Skeletal muscle tissue (tissue), 4 donors: ENCODE data around the gene FASN. TPM values are rescaled to one million over a fixed set of nuclear protein-coding genes. Genes with fewer than 3 reads are reported as not detected.

ENCODE experiments used
- H3K27ac ChIP-seq: one replicate; pipeline ENCODE4 v1.7.0; 2013; ENCODE audit warnings: mild to moderate bottlenecking, low read depth, low read length, inconsistent platforms
- H3K27me3 ChIP-seq, 3 donors: one replicate each; pipeline ENCODE4 v1.7.0; 2013; ENCODE audit warnings: low read length in 3 of 3; ENCODE audit not compliant: control insufficient read depth in 3 of 3, insufficient read depth in 3 of 3
- H3K36me3 ChIP-seq, 3 donors: one replicate each; pipeline ENCODE4 v1.7.0; 2013; ENCODE audit warnings: low read length in 3 of 3; ENCODE audit not compliant: control insufficient read depth in 3 of 3, insufficient read depth in 3 of 3
- H3K4me1 ChIP-seq, 3 donors: one replicate each; pipeline ENCODE4 v1.7.0; 2013; ENCODE audit warnings: low read length in 3 of 3, mild to moderate bottlenecking in 3 of 3; ENCODE audit not compliant: control insufficient read depth in 3 of 3, insufficient read depth in 3 of 3
- H3K4me3 ChIP-seq, 3 donors: one replicate each; pipeline ENCODE4 v1.7.0; 2013; ENCODE audit warnings: low read length in 3 of 3
- H3K9ac ChIP-seq, 3 donors: one replicate each; pipeline ENCODE4 v1.7.0; 2013; ENCODE audit warnings: low read length in 3 of 3, mild to moderate bottlenecking in 3 of 3, moderate library complexity in 2 of 3, low read depth in 1 of 3
- H3K9me3 ChIP-seq, 3 donors: one replicate each; pipeline ENCODE4 v1.7.0; 2013; ENCODE audit warnings: low read length in 3 of 3; ENCODE audit not compliant: control insufficient read depth in 3 of 3
- total RNA-seq: library from RNA; depleted of rRNA; stranded (reverse); fragments of >200 nt; gene quantifications from one replicate; pipeline ENCODE4 v1.2.3, GENCODE V29; 2014
- donor health status: Osteomylitis.

Gene FASN
- total RNA-seq, 1 donor from 2014 or later, result 26.1 TPM

DNA sequence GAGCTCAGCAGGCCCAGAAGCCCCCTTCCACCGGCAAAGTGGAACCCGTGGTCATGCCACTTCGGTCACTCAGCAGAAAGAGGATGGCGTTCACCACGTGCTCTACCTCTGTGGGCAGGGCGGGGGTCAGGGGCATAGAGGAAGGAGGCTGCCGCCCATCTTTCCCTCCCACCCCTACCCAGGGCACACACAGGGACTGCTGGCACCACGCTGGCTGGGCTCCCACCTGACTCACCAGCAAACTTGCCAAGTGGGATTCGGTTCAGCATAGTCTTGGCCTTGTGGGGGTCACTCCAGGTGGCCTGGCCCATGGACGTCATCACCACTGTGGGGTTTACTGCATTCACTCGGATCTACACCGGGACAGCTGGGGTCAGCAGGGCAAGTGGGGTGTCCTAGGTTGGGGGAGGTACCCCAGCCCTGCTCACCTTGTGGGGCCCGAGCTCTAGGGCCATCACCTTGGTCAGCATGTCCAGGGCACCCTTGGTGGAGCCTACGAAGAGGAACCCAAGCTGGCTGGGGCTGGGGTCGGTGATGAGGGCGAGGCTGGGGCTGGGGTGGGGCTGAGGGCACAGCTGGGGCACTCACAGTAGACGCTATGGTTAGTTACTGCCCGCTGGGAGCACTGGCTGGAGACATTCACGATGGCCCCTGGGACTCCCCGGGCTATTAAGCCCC is 61.9 kb downstream of the FASN start:
- Histone ChIP-seq H3K9me3 (no peaks in the 10 kb centered on the region), H3K27ac (peak overlapping the region; percentile 96), H3K4me3 (peak overlapping the region; percentile 78 to 91 (median 88)), H3K4me1 (peaks cover 14 to 29% (median 28%) of the 10 kb centered on the region in 3 donors), H3K27me3 (peaks cover 6 to 18% (median 7%) of the 10 kb centered on the region in 3 donors), H3K36me3 (peaks cover 0 to 8% (median 7%) of the 10 kb centered on the region in 3 donors), H3K9ac (peak overlapping the region; percentile 73 to 93 (median 92))

DNA sequence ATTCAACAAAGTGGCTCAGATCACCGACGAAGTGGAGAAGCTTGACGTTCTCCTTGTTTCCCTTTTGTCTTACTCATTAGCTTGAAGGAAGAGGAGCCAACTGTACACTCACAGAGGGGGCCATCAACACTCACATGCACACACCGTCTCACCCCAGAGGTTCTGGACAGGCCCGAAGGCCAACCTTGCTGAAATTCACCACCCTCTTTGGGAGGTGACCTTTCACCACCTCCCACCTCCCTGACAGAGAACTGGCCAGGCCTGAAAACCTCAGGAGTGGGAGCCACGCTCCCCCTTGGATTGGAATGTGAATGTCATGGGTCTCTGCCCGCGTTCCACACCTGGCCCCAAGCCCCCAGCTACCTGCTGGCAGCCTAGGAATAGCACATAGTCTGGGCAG is 62.5 kb downstream of the FASN start:
- Histone ChIP-seq H3K4me1 (peaks cover 14 to 35% (median 34%) of the 10 kb centered on the region in 3 donors), H3K9ac (peak overlapping the region; percentile 51 to 93 (median 92)), H3K9me3 (no peaks in the 10 kb centered on the region), H3K4me3 (peak overlapping the region in 1 of 3 donors; percentile 88), H3K27ac (no peak overlapping the region), H3K36me3 (peaks cover 0 to 8% (median 7%) of the 10 kb centered on the region in 3 donors), H3K27me3 (peaks cover 6 to 18% (median 7%) of the 10 kb centered on the region in 3 donors)

DNA sequence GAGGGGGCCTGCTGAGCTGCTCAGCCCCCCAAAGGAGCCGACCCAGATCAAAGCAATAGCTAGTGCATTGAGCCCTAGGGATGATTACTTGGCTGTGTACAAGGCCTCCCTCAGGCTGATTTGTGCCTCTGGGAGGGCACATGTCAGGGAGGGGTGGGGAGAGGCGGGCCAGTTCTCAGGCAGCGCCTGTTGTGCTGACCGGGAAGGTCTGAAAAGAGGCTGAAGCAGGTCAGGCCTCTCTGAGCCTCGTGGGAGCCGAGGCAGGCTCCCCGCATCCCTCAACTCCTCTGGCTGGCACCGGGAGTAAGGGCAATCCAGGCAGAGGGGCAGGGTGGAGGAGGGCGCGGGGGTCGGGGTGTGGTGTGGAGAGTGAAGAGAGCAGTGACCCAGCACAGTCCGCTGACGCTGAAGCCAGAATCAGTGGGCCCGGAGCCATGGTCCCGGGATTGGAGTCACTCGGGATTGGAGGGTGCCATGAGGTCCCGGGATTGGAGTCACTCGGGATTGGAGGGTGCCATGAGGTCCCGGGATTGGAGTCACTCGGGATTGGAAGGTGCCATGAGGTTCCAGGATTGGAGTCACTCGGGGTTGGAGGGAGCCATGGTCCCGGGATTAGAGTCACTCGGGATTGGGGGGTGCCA is 63.5 kb downstream of the FASN start:
- H3K4me1 ChIP-seq, result peaks cover 17 to 45% (median 44%) of the 10 kb centered on the region in 3 donors
- H3K27ac ChIP-seq, result no peak overlapping the region

DNA sequence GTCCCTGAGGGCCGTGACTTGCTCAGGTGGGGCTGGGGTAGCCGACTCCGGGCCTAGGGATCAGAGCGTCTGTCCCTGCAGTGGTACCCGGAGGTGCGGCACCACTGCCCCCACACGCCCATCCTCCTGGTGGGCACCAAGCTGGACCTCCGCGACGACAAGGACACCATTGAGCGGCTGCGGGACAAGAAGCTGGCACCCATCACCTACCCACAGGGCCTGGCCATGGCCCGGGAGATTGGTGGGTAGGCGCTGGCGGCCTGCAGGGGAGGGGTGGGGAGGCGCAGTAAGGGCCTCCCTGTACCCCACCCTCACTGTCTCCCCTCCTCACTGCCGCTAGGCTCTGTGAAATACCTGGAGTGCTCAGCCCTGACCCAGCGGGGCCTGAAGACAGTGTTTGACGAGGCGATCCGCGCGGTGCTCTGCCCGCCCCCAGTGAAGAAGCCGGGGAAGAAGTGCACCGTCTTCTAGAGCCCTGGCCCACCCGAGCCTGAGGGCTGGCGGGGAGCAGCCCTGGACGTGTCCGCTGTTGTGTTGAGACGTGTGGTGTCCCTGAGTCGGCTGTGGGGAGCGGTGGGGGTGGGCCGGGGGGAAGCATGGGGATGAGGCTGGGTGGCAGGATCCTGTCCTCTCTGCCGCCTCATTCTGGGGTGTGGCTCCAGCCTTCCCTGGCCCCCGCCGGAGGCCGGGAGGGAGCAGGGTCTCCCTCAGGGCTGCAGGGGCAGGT is 64.5 kb downstream of the FASN start:
- Histone ChIP-seq H3K4me1 (peaks cover 17 to 47% (median 45%) of the 10 kb centered on the region in 3 donors), H3K36me3 (peaks cover 0 to 8% (median 7%) of the 10 kb centered on the region in 3 donors), H3K27me3 (peaks cover 6 to 18% (median 7%) of the 10 kb centered on the region in 3 donors), H3K27ac (no peak overlapping the region), H3K9me3 (no peaks in the 10 kb centered on the region), H3K4me3 (no peak overlapping the region), H3K9ac (peak overlapping the region in 1 of 3 donors; percentile 8)

More for the DNA sequence above, 63.5 kb downstream of the FASN start:
- peaks cover 6 to 18% (median 7%) of the 10 kb centered on the region in 3 donors for H3K27me3 ChIP-seq
- peak overlapping the region in 1 of 3 donors; percentile 3 for H3K9ac ChIP-seq
- peaks cover 0 to 8% (median 7%) of the 10 kb centered on the region in 3 donors for H3K36me3 ChIP-seq
- H3K9me3 ChIP-seq, result no peaks in the 10 kb centered on the region
- no peak overlapping the region for H3K4me3 ChIP-seq

DNA sequence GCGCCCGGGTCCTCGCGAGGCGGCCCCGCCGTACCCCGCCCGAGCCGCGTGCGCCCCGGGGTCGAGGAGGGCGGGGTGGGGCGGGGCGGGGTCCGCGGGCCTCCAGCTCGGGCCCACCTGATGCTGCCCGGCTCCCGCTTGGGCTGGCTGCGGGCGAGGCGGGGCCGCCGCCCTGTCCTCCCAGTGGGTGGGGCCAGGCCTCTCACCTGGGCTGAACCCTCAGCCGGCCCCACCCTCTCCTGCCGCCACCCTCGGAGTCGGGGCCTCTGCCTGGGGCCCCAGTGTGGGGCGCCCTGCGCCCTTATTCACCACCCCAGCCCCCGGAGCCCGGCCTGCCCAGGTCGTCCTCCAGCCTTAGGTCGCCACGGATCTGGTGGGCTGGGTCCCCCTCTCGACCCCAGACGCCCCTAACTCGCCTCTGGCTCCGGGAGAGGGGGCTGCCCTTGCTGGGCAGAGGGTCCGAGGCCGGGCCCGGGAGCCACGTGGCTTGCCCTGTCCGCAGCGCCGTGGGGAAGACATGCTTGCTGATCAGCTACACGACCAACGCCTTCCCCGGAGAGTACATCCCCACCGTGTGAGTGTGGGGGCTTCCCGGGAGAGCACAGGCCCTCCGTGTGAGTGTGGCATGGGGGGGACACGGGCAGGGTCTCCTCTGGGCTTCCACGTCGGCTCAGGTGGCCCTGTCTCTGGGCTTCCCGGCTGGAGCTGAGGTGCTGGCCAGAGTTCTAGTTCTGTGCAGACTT is 66.0 kb downstream of the FASN start:
- peaks cover 6 to 18% (median 7%) of the 10 kb centered on the region in 3 donors for H3K27me3 ChIP-seq
- no peak overlapping the region for H3K4me3 ChIP-seq
- H3K36me3 ChIP-seq, result peaks cover 2 to 11% (median 7%) of the 10 kb centered on the region in 3 donors
- peak overlapping the region in 1 of 3 donors; percentile 40 for H3K9ac ChIP-seq
- H3K4me1 ChIP-seq, result peaks cover 13 to 40% (median 40%) of the 10 kb centered on the region in 3 donors
- no peaks in the 10 kb centered on the region for H3K9me3 ChIP-seq
- H3K27ac ChIP-seq, result no peak overlapping the region

DNA sequence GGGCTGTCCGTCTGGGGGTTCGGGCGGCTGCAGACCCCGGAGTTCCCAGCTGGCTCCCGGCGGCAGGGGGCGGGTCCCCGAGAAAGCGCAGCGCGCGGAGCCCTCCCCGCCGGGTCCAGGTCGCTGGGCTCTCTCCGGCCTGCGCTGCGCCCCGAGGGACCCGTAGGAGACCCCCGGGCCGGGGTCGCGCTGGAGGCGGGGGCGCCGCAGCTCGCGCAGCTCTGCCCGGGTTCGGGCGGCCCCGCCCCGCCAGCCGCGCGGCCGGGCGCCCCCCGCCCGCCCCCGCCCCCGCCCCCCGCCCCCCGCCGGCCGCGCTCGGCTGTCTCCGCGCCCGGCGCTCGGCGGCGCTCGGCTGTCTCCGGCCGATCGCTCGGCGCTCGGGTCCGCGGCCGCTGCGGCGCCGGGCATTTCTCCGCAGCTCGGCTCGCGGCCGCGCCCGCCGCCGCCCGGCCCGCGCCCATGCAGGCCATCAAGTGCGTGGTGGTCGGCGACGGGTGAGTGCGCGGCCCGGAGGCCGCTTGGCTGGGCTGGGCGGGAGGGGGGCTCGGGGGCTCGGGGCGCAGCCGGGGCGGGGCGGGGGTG is 66.6 kb downstream of the FASN start, which contains the start of gene RAC3:
TSS of gene RAC3 (plus strand) at position 376 of the 582 bp plus-strand sequence. CDS start at position 460, 84 bp downstream.
- peak within 1 kb of the TSS; percentile 7 to 71 (median 54) for H3K4me3 ChIP-seq
- H3K36me3 ChIP-seq, result peaks cover 2 to 14% (median 7%) of the 10 kb centered on the region in 3 donors
- H3K4me1 ChIP-seq, result peaks cover 8 to 34% (median 34%) of the 10 kb centered on the region in 3 donors
- peak within 1 kb of the TSS in 1 of 3 donors; percentile 50 for H3K9ac ChIP-seq
- H3K27ac ChIP-seq, result no peak within 1 kb of the TSS
- H3K27me3 ChIP-seq, result peaks cover 6 to 18% (median 7%) of the 10 kb centered on the region in 3 donors
- H3K9me3 ChIP-seq, result no peaks in the 10 kb centered on the region

DNA sequence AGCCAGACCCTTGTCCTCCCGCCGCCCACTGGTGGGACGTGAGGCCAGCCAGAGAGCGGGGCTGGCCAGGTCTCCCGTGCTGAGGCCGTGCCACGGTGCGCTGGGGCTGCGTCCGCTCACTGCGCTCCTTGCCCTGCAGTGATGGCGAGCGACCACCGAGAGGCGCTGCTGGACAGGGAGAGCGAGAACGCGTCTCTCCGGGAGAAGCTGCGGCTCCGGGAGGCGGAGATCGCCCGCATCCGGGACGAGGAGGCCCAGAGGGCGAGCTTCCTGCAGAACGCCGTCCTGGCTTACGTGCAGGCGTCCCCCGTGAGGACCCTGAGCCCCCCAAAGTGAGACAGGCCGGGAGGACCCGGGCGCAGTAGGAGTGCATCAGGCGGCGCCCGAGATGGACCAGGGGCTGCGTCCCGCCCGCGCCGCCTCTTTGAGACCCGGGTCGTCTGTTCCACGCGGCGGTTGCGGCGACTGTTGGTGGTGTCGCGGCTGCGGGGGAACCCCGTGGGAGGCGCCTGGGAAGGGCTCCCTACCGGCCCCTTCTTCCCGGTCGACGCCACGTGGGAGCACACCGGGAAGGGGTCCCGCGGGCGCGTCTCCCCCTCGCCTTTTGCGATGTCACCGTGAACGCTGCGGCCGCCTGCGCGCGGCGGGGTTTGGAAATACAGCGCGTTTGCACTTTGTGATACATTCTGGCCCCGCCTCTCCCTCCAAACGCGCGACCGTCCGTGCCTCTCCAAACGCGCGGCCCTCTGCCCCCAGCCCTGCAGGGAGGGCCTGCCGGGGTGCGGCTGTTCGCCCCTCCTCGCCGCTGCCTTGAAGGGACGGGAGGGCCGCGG is 67.3 kb downstream of the FASN start:
- peaks cover 2 to 10% (median 4%) of the 10 kb centered on the region in 3 donors for H3K36me3 ChIP-seq
- H3K9ac ChIP-seq, result peak overlapping the region in 1 of 3 donors; percentile 50
- peak overlapping the region; percentile 7 to 71 (median 54) for H3K4me3 ChIP-seq
- H3K27ac ChIP-seq, result no peak overlapping the region
- H3K27me3 ChIP-seq, result peaks cover 6 to 18% (median 7%) of the 10 kb centered on the region in 3 donors
- peaks cover 3 to 27% (median 27%) of the 10 kb centered on the region in 3 donors for H3K4me1 ChIP-seq
- H3K9me3 ChIP-seq, result no peaks in the 10 kb centered on the region

DNA sequence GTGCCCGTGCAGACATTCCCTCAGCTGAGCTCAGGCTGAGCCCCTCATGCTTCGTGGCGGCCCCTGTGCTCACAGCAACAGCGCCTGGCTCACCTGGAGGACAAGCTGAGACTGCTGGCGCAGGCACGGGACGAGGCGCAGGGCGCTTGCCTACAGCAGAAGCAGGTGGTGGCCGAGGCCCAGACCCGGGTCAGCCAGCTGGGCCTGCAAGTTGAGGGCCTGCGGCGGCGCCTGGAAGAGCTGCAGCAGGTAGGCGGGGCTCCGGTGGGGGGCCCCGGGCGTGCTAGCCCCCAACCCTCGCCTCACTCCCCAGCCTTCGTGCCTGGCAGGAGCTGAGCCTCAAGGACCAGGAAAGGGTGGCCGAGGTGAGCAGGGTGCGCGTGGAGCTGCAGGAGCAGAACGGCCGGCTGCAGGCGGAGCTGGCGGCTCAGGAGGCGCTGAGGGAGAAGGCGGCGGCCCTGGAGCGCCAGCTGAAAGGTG is 68.0 kb downstream of the FASN start:
- H3K4me3 ChIP-seq, result peak overlapping the region in 2 of 3 donors; percentile 54 to 71
- peaks cover 0 to 6% (median 2%) of the 10 kb centered on the region in 3 donors for H3K36me3 ChIP-seq
- H3K9ac ChIP-seq, result peak overlapping the region in 1 of 3 donors; percentile 50
- H3K9me3 ChIP-seq, result no peaks in the 10 kb centered on the region
- no peak overlapping the region for H3K27ac ChIP-seq
- peaks cover 6 to 18% (median 7%) of the 10 kb centered on the region in 3 donors for H3K27me3 ChIP-seq
- peaks cover 3 to 24% (median 23%) of the 10 kb centered on the region in 3 donors for H3K4me1 ChIP-seq
